ENCODE measurements around the gene ITIH4. TPM values are rescaled to one million over a fixed set of nuclear protein-coding genes. Genes with fewer than 3 reads are reported as not detected.
"Not testable (repeated sequence)": the region's sequence is repeated elsewhere in the genome, so short reads cannot be mapped to it uniquely, and the experiment has no call there.

Gene ITIH4
- total RNA-seq, 2 donors from 2014 or later, result 4.9 to 5.5 TPM

DNA sequence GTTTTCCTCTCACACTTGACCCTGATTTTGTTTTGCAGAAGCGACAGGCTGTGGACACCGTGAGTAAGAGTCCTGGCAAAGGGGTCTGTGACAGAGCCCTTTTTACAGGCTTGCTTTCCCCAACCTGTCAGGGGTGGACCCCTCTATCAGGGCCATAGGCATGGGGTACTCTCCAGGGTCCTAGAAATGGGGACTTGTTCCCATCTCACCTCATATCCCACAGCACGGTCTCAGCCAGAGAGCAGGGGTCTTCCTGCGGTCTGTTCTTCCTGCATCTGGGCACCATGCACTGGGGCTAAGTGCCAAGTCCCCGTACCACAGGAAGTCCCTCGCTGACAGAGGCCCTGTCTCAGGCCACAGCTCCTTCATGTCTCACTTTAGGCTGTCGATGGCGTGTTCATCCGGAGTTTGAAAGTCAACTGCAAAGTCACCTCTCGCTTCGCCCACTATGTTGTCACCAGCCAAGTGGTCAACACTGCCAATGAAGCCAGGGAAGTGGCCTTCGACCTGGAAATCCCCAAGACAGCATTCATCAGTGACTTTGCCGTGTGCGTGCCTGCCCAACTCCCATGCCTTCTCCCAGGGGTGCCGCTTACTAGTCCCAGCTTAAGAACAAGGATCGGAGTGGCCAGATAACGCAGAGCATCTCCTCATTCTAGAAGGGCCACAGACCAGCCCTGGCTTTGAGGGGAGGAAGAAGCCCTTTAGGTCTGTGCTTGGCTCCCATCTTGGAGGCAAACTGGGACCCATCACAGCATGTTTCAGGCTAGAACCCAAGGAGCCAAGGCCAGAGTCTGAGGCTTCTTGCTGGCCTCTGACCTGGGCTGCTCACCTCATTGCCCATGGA, 52.3 kb downstream of the ITIH4 start:
- TF ChIP-seq POLR2A (IDR thresholded peaks at IDR 0.05), result no peak
- no peak for TF ChIP-seq POLR2AphosphoS5 (IDR thresholded peaks at IDR 0.05)
- TF ChIP-seq CTCF (IDR thresholded peaks at IDR 0.05), result no peak
- no peak overlapping the region for H3K27ac ChIP-seq
- 88% methylated on average over 17 of the region's 17 CpGs for WGBS
- H3K36me3 ChIP-seq, result no peaks in the 10 kb centered on the region
- H3K4me3 ChIP-seq, result no peak overlapping the region
- peaks cover 1% of the 10 kb centered on the region for H3K27me3 ChIP-seq (replicated peaks; ENCODE audit: insufficient read depth)
- H3K9me3 ChIP-seq, result no peaks in the 10 kb centered on the region
- intact Hi-C loops (cut with DNase I), result loop anchor here (10.0 kb wide), 1 partner anchor 297 kb away; no protein-coding TSS in a partner anchor
- DNase-seq (ENCODE audit: low spot score), result no peak
- H3K4me1 ChIP-seq (replicated peaks), result no peaks in the 10 kb centered on the region

DNA sequence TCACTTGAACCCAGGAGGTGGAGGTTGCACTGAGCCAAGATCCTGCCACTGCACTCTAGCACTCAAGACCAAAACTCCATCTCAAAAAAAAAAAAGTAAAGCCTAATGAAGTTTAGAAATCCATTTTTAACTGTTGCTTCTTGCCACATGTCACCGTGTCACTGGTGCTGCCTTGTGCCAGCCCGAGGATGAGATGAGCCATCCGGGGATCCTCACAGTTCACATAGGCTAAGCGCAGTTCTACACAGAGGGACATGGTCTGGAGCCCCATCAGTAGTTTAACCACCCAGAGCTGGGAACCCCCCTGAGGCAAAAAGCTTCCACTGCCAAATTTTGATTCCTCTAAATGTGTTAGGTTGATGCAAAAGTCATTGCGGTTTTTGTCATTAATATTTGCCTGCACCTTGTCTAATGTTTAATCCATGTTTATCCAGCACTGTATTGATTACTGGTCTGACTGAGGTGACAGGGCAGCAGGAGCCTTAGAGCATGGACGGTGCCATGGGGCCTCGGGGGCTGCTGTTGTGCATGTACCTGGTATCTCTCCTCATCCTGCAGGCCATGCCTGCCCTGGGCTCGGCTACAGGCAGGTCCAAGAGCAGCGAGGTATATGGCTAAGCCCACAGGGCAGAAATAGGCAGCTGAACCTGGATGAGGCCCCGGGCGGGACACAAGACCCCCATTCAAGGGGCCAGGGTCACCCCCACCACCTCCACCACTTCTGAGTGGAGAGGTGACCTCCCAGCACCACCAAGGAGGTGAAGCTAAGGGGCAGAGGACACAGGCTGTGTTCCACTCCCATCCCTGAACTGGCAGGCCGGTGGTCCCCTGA, 53.1 kb downstream of the ITIH4 start, which contains the start of gene ITIH1:
TSS of gene ITIH1 (plus strand) at position 473 of the 832 bp plus-strand sequence. CDS start at position 490, 17 bp downstream.
- H3K4me3 ChIP-seq, result no peak within 1 kb of the TSS
- no peak within 1 kb of the TSS for H3K27ac ChIP-seq
- no peaks in the 10 kb centered on the region for H3K36me3 ChIP-seq
- H3K27me3 ChIP-seq (replicated peaks; ENCODE audit: insufficient read depth), result peaks cover 1% of the 10 kb centered on the region
- H3K4me1 ChIP-seq (replicated peaks), result no peaks in the 10 kb centered on the region
- 91% methylated on average over 12 of the region's 12 CpGs for WGBS
- intact Hi-C loops (cut with DNase I), result loop anchor here (10.0 kb wide), 1 partner anchor 297 kb away; no protein-coding TSS in a partner anchor
- no peak for TF ChIP-seq POLR2AphosphoS5 (IDR thresholded peaks at IDR 0.05)
- no peak for TF ChIP-seq CTCF (IDR thresholded peaks at IDR 0.05)
- no peak for TF ChIP-seq POLR2A (IDR thresholded peaks at IDR 0.05)
- DNase-seq (ENCODE audit: low spot score), result no peak
- H3K9me3 ChIP-seq, result no peaks in the 10 kb centered on the region

DNA sequence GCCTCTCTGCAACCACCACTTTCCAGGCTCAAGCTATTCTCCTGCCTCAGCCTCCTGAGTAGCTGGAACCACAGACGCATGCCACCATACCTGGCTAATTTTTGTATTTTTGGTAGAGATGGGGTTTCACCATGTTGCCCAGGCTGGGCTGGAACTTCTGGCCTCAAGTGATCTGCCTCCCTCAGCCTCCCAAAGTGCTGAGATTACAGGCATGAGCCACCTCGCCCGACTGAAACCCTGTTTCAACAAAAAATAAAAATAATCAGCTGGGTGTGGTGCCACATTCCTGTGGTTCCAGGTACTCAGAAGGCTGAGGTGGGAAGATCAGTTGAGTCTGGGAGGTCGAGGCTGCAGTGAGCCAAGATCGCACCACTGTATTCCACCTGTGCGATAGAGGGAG, 54.0 kb downstream of the ITIH4 start:
- not testable (repeated sequence) for H3K9me3 ChIP-seq; H3K27ac ChIP-seq; H3K4me1 ChIP-seq (replicated peaks); H3K27me3 ChIP-seq (replicated peaks; ENCODE audit: insufficient read depth); H3K4me3 ChIP-seq; DNase-seq (ENCODE audit: low spot score); H3K36me3 ChIP-seq
- WGBS, result 68% methylated on average over 6 of the region's 6 CpGs
- intact Hi-C loops (cut with DNase I), result loop anchor here (10.0 kb wide), 1 partner anchor 298 kb away; no protein-coding TSS in a partner anchor

DNA sequence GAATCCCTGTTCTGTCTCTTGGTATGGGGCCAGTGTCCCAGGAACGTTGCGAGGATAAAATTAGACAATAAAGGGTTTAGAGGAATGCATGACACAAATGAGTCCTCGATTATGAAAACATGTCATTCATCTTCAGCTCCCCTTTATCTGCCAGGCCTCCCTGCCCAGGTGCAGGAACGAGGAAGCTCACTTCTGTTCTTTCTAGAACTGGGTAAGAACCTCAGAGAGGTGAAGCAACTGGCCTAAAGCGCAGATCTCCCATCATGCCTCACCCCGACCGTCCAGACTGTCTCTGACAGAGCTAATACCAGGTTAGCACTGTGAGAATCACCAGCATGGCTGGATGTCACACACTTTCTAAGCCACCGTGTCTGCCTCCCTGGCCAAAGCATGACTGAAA, 54.6 kb downstream of the ITIH4 start:
- no peak overlapping the region for H3K27ac ChIP-seq
- H3K4me3 ChIP-seq, result no peak overlapping the region
- DNase-seq (ENCODE audit: low spot score), result no peak
- H3K27me3 ChIP-seq (replicated peaks; ENCODE audit: insufficient read depth), result no peaks in the 10 kb centered on the region
- intact Hi-C loops (cut with DNase I), result loop anchor here (10.0 kb wide), 1 partner anchor 299 kb away; no protein-coding TSS in a partner anchor
- H3K9me3 ChIP-seq, result no peaks in the 10 kb centered on the region
- TF ChIP-seq POLR2AphosphoS5 (IDR thresholded peaks at IDR 0.05) (no peak), CTCF (IDR thresholded peaks at IDR 0.05) (no peak), POLR2A (IDR thresholded peaks at IDR 0.05) (no peak)
- no peaks in the 10 kb centered on the region for H3K36me3 ChIP-seq
- 54% methylated on average over 8 of the region's 8 CpGs for WGBS
- no peaks in the 10 kb centered on the region for H3K4me1 ChIP-seq (replicated peaks)
